Esophagus squamous epithelium (tissue), 5 donors: ENCODE measurements around the gene GLB1L3. TPM values are rescaled to one million over a fixed set of nuclear protein-coding genes. Genes with fewer than 3 reads are reported as not detected.
A peak's percentile ranks its signal among the peaks of the same experiment; 100 is the strongest.

Experiments
- DNase-seq: peaks from one replicate; lab custom pipeline; 2025; lab: John Stamatoyannopoulos, UW
- H3K27ac ChIP-seq, 4 donors: fragments of 200-600 bp; sonication (generic); one replicate each; pipeline ENCODE4 v1.5.1; 2016 to 2019; ENCODE audit warnings: mild to moderate bottlenecking in 1 of 4
- H3K27me3 ChIP-seq, 4 donors: fragments of 200-600 bp; sonication (generic); 1 replicate in 3 of 4; 2 replicates in 1 of 4; pipeline versions ENCODE4 v1.5.1 to v1.6.0; 2017 to 2021; ENCODE audit warnings: antibody characterized with exemption in 1 of 4
- H3K36me3 ChIP-seq, 3 donors: fragments of 200-600 bp; sonication (generic); one replicate each; pipeline ENCODE4 v1.5.1; 2016 to 2019
- H3K4me1 ChIP-seq, 3 donors: fragments of 200-600 bp; sonication (generic); one replicate each; pipeline ENCODE4 v1.5.1; 2017 to 2019
- H3K4me3 ChIP-seq, 4 donors: fragments of 200-600 bp; sonication (generic); 1 replicate in 3 of 4; 2 replicates in 1 of 4; pipeline ENCODE4 v1.5.1; 2016 to 2019; ENCODE audit warnings: mild to moderate bottlenecking in 2 of 4, moderate library complexity in 1 of 4
- H3K9me3 ChIP-seq, 3 donors: fragments of 200-600 bp; sonication (generic); one replicate each; pipeline ENCODE4 v1.5.1; 2016 to 2019
- CTCF ChIP-seq, 6 experiments: fragments of 450-650 bp in 4 of 6; fragments of 200-600 bp in 2 of 6; sonication (generic) in 2 of 6; IDR thresholded peaks; one replicate each; pipeline ENCODE4 v1.5.1; 2016 to 2019; ENCODE audit warnings: antibody characterized with exemption in 6 of 6, mild to moderate bottlenecking in 4 of 6, moderate library complexity in 4 of 6
- POLR2A ChIP-seq, 4 donors: fragments of 450-650 bp; IDR thresholded peaks; one replicate each; pipeline ENCODE4 v1.6.1; 2017; ENCODE audit warnings: antibody characterized with exemption in 4 of 4, mild to moderate bottlenecking in 4 of 4, moderate library complexity in 3 of 4
- WGBS, 2 donors: methylation state at CpG; one replicate each; pipeline ENCODE4 v1.1.5; 2018; 5-methylcytosine and 5-hydroxymethylcytosine counted together
- intact Hi-C: fragments of 100-400 bp; cut with DNase I; formaldehyde crosslinking; loops from one replicate; pipeline ENCODE4 v1.15.0; 2022
- total RNA-seq, 4 donors: library from RNA; depleted of rRNA; stranded (reverse); fragments of >200 nt; gene quantifications; one replicate each; pipeline ENCODE4 v1.1.0, GENCODE V29; 2016
- donor health status: DM: yes; HTN: yes; CAD: no.

GLB1L3 gene
- total RNA-seq, 4 donors from 2014 or later, result under 0.01 TPM; not detected in 3

- Histone ChIP-seq H3K27me3 (peaks cover 0 to 5% (median 0%) of the 10 kb centered on the region in 4 donors), H3K9me3 (no peaks in the 10 kb centered on the region), H3K27ac (no peak overlapping the region), H3K4me3 (no peak overlapping the region), H3K4me1 (peaks cover 0 to 6% (median 0%) of the 10 kb centered on the region in 3 donors), H3K36me3 (no peaks in the 10 kb centered on the region)
- WGBS, 2 donors, result 88 to 89% methylated on average over 7 to 9 of the region's 18 CpGs
- no peak for TF ChIP-seq POLR2A (IDR thresholded peaks at IDR 0.05)
- no peak for TF ChIP-seq CTCF (IDR thresholded peaks at IDR 0.05)
- intact Hi-C loops, result no loop called here
- DNase-seq, result no peak
Measured at GRCh38 chr11:134358856-134359490, 82.8 kb downstream of the GLB1L3 start.

DNA sequence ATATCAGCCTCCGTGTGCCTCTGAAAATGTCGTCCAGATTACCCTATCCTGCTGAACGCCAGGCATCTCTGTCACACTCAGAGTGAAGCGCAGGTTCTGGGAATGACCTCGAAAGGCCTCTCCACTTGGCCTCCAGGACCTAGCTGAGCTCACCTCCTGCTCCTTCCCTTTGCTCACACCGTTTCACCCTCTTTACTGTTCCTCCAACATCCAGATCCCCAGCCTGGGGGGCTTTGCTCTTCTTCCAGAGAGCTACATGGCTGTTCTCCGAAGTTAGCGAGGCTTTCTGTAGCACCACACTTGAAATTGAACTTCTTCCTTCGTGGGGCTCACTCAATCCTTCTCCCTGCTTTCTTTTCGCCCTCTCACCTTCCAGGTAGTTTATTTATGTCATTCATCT, 83.5 kb downstream of the GLB1L3 start:
- H3K27me3 ChIP-seq, result peaks cover 0 to 5% (median 0%) of the 10 kb centered on the region in 4 donors
- intact Hi-C loops, result no loop called here
- no peak for DNase-seq
- 87 to 89% methylated on average over 10 of the region's 10 CpGs for WGBS, 2 donors
- H3K4me3 ChIP-seq, result no peak overlapping the region
- TF ChIP-seq CTCF (IDR thresholded peaks at IDR 0.05) (no peak), POLR2A (IDR thresholded peaks at IDR 0.05) (no peak)
- no peak overlapping the region for H3K27ac ChIP-seq
- H3K36me3 ChIP-seq, result no peaks in the 10 kb centered on the region
- peaks cover 0 to 6% (median 0%) of the 10 kb centered on the region in 3 donors for H3K4me1 ChIP-seq
- H3K9me3 ChIP-seq, result no peaks in the 10 kb centered on the region

DNA sequence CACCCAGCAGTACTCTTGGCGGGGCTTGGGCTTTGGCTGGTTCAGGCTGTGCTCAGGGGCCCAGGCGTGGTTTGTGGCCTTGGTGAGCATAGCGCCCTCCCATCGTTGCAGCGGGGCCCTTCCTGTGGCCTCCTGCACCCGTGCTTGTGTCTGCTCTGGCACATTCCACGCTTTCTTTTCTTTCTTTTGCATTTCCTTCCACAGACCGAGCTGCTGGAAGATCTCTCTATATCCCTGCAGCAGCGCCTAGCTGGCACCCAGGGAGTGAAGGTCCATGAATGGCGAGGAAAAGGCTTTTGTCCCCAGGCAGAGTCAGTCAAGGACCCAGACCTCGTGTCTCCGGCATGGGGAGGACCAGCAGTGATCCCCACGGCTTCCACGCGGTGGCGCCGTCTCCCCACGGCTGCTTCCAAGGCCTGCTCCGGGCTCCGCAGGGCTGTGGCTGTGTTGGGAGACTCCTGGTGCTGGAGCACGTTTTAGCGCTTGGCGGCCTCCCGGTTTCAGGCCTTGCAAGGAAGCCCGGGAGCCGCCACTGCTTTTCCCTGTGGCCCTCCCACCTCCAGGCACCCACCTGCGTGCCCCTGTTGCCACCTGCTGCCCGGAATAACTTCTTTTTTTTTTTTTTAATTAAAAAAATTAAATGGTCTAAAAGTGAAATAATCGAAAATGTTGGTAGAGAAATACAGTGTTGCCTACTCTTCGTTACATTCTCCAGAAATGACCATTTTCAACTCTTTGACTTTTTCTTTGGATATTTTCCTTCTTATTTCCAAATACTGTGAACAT, 84.1 kb downstream of the GLB1L3 start:
- no peak overlapping the region for H3K4me3 ChIP-seq
- H3K4me1 ChIP-seq, result peaks cover 0 to 6% (median 0%) of the 10 kb centered on the region in 3 donors
- intact Hi-C loops, result no loop called here
- no peaks in the 10 kb centered on the region for H3K9me3 ChIP-seq
- H3K27ac ChIP-seq, result no peak overlapping the region
- TF ChIP-seq CTCF (IDR thresholded peaks at IDR 0.05) (peak; percentile 53 to 88 (median 81)), POLR2A (IDR thresholded peaks at IDR 0.05) (no peak)
- H3K36me3 ChIP-seq, result no peaks in the 10 kb centered on the region
- WGBS, 2 donors, result 33 to 38% methylated on average over 12 to 18 of the region's 30 CpGs
- H3K27me3 ChIP-seq, result peaks cover 0 to 5% (median 0%) of the 10 kb centered on the region in 4 donors
- DNase-seq, result no peak

GRCh38 chr11:134361661-134362060, 85.5 kb downstream of the GLB1L3 start:
- intact Hi-C loops, result no loop called here
- WGBS, 2 donors, result 87% methylated on average over 17 to 21 of the region's 26 CpGs
- peaks cover 0 to 5% (median 0%) of the 10 kb centered on the region in 4 donors for H3K27me3 ChIP-seq
- no peaks in the 10 kb centered on the region for H3K36me3 ChIP-seq
- no peak overlapping the region for H3K4me3 ChIP-seq
- no peaks in the 10 kb centered on the region for H3K9me3 ChIP-seq
- H3K27ac ChIP-seq, result no peak overlapping the region
- H3K4me1 ChIP-seq, result peaks cover 0 to 6% (median 0%) of the 10 kb centered on the region in 3 donors
- TF ChIP-seq POLR2A (IDR thresholded peaks at IDR 0.05) (no peak), CTCF (IDR thresholded peaks at IDR 0.05) (no peak)
- DNase-seq, result no peak
